ENCODE results near the gene CTXND2.

CTXND2 gene

GRCh38 chr1:150843474-150843873 lies 43.5 kb upstream of the CTXND2 start:
- TF ChIP-seq CEBPB (IDR thresholded peaks at IDR 0.05) (no peak), FOXM1 (IDR thresholded peaks at IDR 0.05; ENCODE audit: borderline replicate concordance, low read depth) (no peak), RAD21 (IDR thresholded peaks at IDR 0.05; ENCODE audit: low read depth) (no peak), EP300 (IDR thresholded peaks at IDR 0.05; ENCODE audit: borderline replicate concordance) (no peak), ZBTB7A (IDR thresholded peaks at IDR 0.05; ENCODE audit: low read depth) (no peak), NFIC (IDR thresholded peaks at IDR 0.05) (no peak), TCF12 (IDR thresholded peaks at IDR 0.05; ENCODE audit: low read depth) (no peak), EGR1 (IDR thresholded peaks at IDR 0.05) (no peak), REST (IDR thresholded peaks at IDR 0.05; ENCODE audit: low read depth) (no peak), CREB1 (IDR thresholded peaks at IDR 0.05; ENCODE audit: low read depth) (no peak), YY1 (IDR thresholded peaks at IDR 0.05; ENCODE audit: low read depth) (no peak)

DNA sequence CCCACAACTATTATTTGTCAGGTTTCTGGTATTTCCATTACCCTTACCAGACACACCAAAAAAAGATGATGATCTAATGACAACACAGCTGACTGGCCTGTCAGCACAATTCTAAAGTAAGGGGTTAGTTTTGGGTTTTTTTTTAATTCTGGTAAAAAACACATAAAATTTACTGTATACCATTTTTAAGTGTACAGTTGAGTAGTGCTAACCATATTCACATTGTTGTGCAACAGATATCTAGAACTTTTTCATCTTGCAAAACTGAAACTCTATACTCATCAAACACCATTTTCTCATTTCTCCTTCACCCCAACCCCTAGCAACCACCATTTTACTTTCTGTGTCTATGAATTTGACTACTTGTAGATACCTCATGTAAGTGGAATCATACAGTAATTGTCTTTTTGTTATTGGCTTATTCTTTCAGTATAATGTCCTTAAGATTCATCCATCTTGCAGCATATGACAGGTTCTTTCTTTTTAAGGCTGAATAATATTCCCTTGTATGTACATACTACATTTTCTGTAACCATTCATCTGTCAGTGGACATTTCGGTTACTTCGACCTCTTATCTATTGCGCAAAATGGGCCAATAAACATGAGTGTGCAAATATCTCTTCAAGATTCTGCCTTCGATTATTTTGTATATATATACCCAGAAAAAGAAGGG lies 40.3 kb upstream of the CTXND2 start:
- TF ChIP-seq CEBPB (IDR thresholded peaks at IDR 0.05) = no peak

- TF ChIP-seq, protein P1, sequence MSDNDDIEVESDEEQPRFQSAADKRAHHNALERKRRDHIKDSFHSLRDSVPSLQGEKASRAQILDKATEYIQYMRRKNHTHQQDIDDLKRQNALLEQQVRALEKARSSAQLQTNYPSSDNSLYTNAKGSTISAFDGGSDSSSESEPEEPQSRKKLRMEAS (IDR thresholded peaks at IDR 0.05) = no peak
- TF ChIP-seq, protein P2, sequence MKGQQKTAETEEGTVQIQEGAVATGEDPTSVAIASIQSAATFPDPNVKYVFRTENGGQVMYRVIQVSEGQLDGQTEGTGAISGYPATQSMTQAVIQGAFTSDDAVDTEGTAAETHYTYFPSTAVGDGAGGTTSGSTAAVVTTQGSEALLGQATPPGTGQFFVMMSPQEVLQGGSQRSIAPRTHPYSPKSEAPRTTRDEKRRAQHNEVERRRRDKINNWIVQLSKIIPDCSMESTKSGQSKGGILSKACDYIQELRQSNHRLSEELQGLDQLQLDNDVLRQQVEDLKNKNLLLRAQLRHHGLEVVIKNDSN (IDR thresholded peaks at IDR 0.05) = no peak
- TF ChIP-seq ZBTB7A (IDR thresholded peaks at IDR 0.05; ENCODE audit: low read depth) (no peak), YY1 (IDR thresholded peaks at IDR 0.05; ENCODE audit: low read depth) (no peak), TEAD4 (IDR thresholded peaks at IDR 0.05) (no peak), EP300 (IDR thresholded peaks at IDR 0.05; ENCODE audit: borderline replicate concordance) (no peak), EGR1 (IDR thresholded peaks at IDR 0.05) (no peak), TAF1 (IDR thresholded peaks at IDR 0.05; ENCODE audit: low read depth) (no peak), CREB1 (IDR thresholded peaks at IDR 0.05; ENCODE audit: low read depth) (no peak), CEBPB (IDR thresholded peaks at IDR 0.05) (no peak), REST (IDR thresholded peaks at IDR 0.05; ENCODE audit: low read depth) (no peak)
These were observed 23.2 kb upstream of the CTXND2 start for GRCh38 chr1:150863724-150864123.

GRCh38 chr1:150869683-150870082 lies 17.3 kb upstream of the CTXND2 start:
- TF ChIP-seq REST (IDR thresholded peaks at IDR 0.05; ENCODE audit: low read depth) (no peak), ZBTB7A (IDR thresholded peaks at IDR 0.05; ENCODE audit: low read depth) (no peak), CREB1 (IDR thresholded peaks at IDR 0.05; ENCODE audit: low read depth) (no peak), EGR1 (IDR thresholded peaks at IDR 0.05) (no peak), FOXM1 (IDR thresholded peaks at IDR 0.05; ENCODE audit: borderline replicate concordance, low read depth) (no peak), TAF1 (IDR thresholded peaks at IDR 0.05; ENCODE audit: low read depth) (no peak), YY1 (IDR thresholded peaks at IDR 0.05; ENCODE audit: low read depth) (no peak), TEAD4 (IDR thresholded peaks at IDR 0.05) (no peak), CEBPB (IDR thresholded peaks at IDR 0.05) (no peak), EP300 (IDR thresholded peaks at IDR 0.05; ENCODE audit: borderline replicate concordance) (no peak), RAD21 (IDR thresholded peaks at IDR 0.05; ENCODE audit: low read depth) (no peak), NFIC (IDR thresholded peaks at IDR 0.05) (no peak), TCF12 (IDR thresholded peaks at IDR 0.05; ENCODE audit: low read depth) (no peak)
- TF ChIP-seq, protein P2 (IDR thresholded peaks at IDR 0.05) = no peak
- TF ChIP-seq, protein P1 (IDR thresholded peaks at IDR 0.05) = no peak

All from Ishikawa (cell line).